ENCODE results near the gene PTPRM. TPM values are rescaled to one million over a fixed set of nuclear protein-coding genes. Genes with fewer than 3 reads are reported as not detected.

The PTPRM gene
- polyA plus RNA-seq, 3 donors: 0.04 to 2.1 (median 0.66) TPM

- H3K27ac ChIP-seq (ENCODE audit: low read depth in 1 of 2, low read length in 2 of 2): no peak overlapping the region
- WGBS (ENCODE audit: insufficient coverage): no CpG with 5 or more reads among the region's 3 CpGs
- no peak for TF ChIP-seq CTCF (IDR thresholded peaks at IDR 0.05)
- H4K20me1 ChIP-seq (ENCODE audit: insufficient read depth, low read length): no peaks in the 10 kb centered on the region
- H2AFZ ChIP-seq (ENCODE audit: insufficient read depth, low read depth, low read length, poor library complexity, severe bottlenecking): no peak overlapping the region
- H3K9ac ChIP-seq (ENCODE audit: insufficient read depth, low read length, poor library complexity, severe bottlenecking): no peak overlapping the region
- no peaks in the 10 kb centered on the region for H3K4me1 ChIP-seq (ENCODE audit: control insufficient read depth in 1 of 2, insufficient read depth in 2 of 2, low read length in 2 of 2)
- H3K4me3 ChIP-seq (replicated peaks in 1 of 3; ENCODE audit: low read depth in 2 of 3, low read length in 3 of 3): no peak overlapping the region
- Mint-ChIP-seq H3K27ac (no peak overlapping the region), H3K9me3 (peaks cover 0 to 7% (median 2%) of the 10 kb centered on the region in 7 donors), H3K4me3 (no peak overlapping the region), H3K27me3 (ENCODE audit: low read depth in 3 of 3) (peaks cover 2 to 3% (median 2%) of the 10 kb centered on the region in 3 donors), H3K4me1 (peaks cover 4% of the 10 kb centered on the region), H3K36me3 (no peaks in the 10 kb centered on the region)
- no peaks in the 10 kb centered on the region for H3K36me3 ChIP-seq (replicated peaks in 1 of 2; ENCODE audit: control insufficient read depth in 1 of 2, insufficient read depth in 2 of 2, low read length in 2 of 2)
- DNase-seq: no peak
- intact Hi-C loops (cut with micrococcal nuclease): no loop called here
- no peaks in the 10 kb centered on the region for H3K79me2 ChIP-seq (ENCODE audit: insufficient read depth, low read length)
- no peaks in the 10 kb centered on the region for H3K27me3 ChIP-seq (ENCODE audit: control insufficient read depth in 2 of 2, insufficient read depth in 2 of 2, low read length in 2 of 2)
- H3K4me2 ChIP-seq (replicated peaks; ENCODE audit: extremely low read depth, low read length, poor library complexity, severe bottlenecking): no peak overlapping the region
- peaks cover 0 to 2% of the 10 kb centered on the region in 2 donors for H3K9me3 ChIP-seq (replicated peaks in 1 of 2; ENCODE audit: control insufficient read depth in 1 of 2, insufficient read depth in 1 of 2, low read length in 2 of 2)
These were observed 30.4 kb downstream of the PTPRM start for GRCh38 chr18:7597500-7597899.

GRCh38 chr18:7598167-7599047 is 31.3 kb downstream of the PTPRM start:
- no peak overlapping the region for H3K4me3 Mint-ChIP-seq
- no peaks in the 10 kb centered on the region for H3K27me3 ChIP-seq (ENCODE audit: control insufficient read depth in 2 of 2, insufficient read depth in 2 of 2, low read length in 2 of 2)
- no peak overlapping the region for H3K27ac ChIP-seq (ENCODE audit: low read depth in 1 of 2, low read length in 2 of 2)
- peaks cover 0 to 2% of the 10 kb centered on the region in 2 donors for H3K9me3 ChIP-seq (replicated peaks in 1 of 2; ENCODE audit: control insufficient read depth in 1 of 2, insufficient read depth in 1 of 2, low read length in 2 of 2)
- no peak overlapping the region for H3K27ac Mint-ChIP-seq
- no peaks in the 10 kb centered on the region for H3K4me1 ChIP-seq (ENCODE audit: control insufficient read depth in 1 of 2, insufficient read depth in 2 of 2, low read length in 2 of 2)
- no peaks in the 10 kb centered on the region for H3K79me2 ChIP-seq (ENCODE audit: insufficient read depth, low read length)
- no peak overlapping the region for H3K4me3 ChIP-seq (replicated peaks in 1 of 3; ENCODE audit: low read depth in 2 of 3, low read length in 3 of 3)
- no peak overlapping the region for H3K9ac ChIP-seq (ENCODE audit: insufficient read depth, low read length, poor library complexity, severe bottlenecking)
- H4K20me1 ChIP-seq (ENCODE audit: insufficient read depth, low read length): no peaks in the 10 kb centered on the region
- H3K9me3 Mint-ChIP-seq: peaks cover 0 to 7% (median 2%) of the 10 kb centered on the region in 7 donors
- no peak overlapping the region for H3K4me2 ChIP-seq (replicated peaks; ENCODE audit: extremely low read depth, low read length, poor library complexity, severe bottlenecking)
- no peaks in the 10 kb centered on the region for H3K36me3 Mint-ChIP-seq
- DNase-seq: no peak
- peaks cover 4% of the 10 kb centered on the region for H3K4me1 Mint-ChIP-seq
- no CpG with 5 or more reads among the region's 7 CpGs for WGBS (ENCODE audit: insufficient coverage)
- intact Hi-C loops (cut with micrococcal nuclease): no loop called here
- TF ChIP-seq CTCF (IDR thresholded peaks at IDR 0.05): no peak
- H3K27me3 Mint-ChIP-seq (ENCODE audit: low read depth in 3 of 3): peaks cover 2 to 3% (median 2%) of the 10 kb centered on the region in 3 donors
- H3K36me3 ChIP-seq (replicated peaks in 1 of 2; ENCODE audit: control insufficient read depth in 1 of 2, insufficient read depth in 2 of 2, low read length in 2 of 2): no peaks in the 10 kb centered on the region
- H2AFZ ChIP-seq (ENCODE audit: insufficient read depth, low read depth, low read length, poor library complexity, severe bottlenecking): no peak overlapping the region
